GM12875 (cell line): Measurements from ENCODE around the gene UFM1.
"Not testable (repeated sequence)": the region's sequence is repeated elsewhere in the genome, so short reads cannot be mapped to it uniquely, and the experiment has no call there.

Experiments used
- H3K4me3 ChIP-seq: one replicate; pipeline ENCODE4 v1.5.1; 2011; ENCODE audit warnings: low read depth, low read length, control low read depth
- CTCF ChIP-seq: IDR thresholded peaks from 2 replicates; pipeline ENCODE4 v1.5.1; 2011; ENCODE audit warnings: low read depth, mild to moderate bottlenecking, control low read depth, inconsistent platforms, low read length, moderate library complexity, borderline replicate concordance; ENCODE audit not compliant: insufficient read depth

Gene UFM1

GRCh38 chr13:38365661-38366060, 16.0 kb downstream of the UFM1 start:
- TF ChIP-seq CTCF = no peak
- H3K4me3 ChIP-seq = no peak overlapping the region

- no peak for TF ChIP-seq CTCF
- H3K4me3 ChIP-seq = no peak overlapping the region
These were observed 17.4 kb downstream of the UFM1 start for GRCh38 chr13:38366954-38367645.

- no peak overlapping the region for H3K4me3 ChIP-seq
- no peak for TF ChIP-seq CTCF
These were observed 19.4 kb downstream of the UFM1 start for GRCh38 chr13:38369058-38369457.

GRCh38 chr13:38370096-38370495, 20.4 kb downstream of the UFM1 start:
- not testable (repeated sequence) for H3K4me3 ChIP-seq

GRCh38 chr13:38372820-38373383, 23.3 kb downstream of the UFM1 start:
- H3K4me3 ChIP-seq = no peak overlapping the region

GRCh38 chr13:38376546-38376945, 26.9 kb downstream of the UFM1 start:
- no peak for TF ChIP-seq CTCF
- no peak overlapping the region for H3K4me3 ChIP-seq

More at GRCh38 chr13:38372820-38373383, 23.3 kb downstream of the UFM1 start:
- TF ChIP-seq CTCF = no peak

- no peak overlapping the region for H3K4me3 ChIP-seq
- no peak for TF ChIP-seq CTCF
These were observed 32.2 kb downstream of the UFM1 start for GRCh38 chr13:38381890-38382289.
